ENCODE results near the gene DPM2.

DNA sequence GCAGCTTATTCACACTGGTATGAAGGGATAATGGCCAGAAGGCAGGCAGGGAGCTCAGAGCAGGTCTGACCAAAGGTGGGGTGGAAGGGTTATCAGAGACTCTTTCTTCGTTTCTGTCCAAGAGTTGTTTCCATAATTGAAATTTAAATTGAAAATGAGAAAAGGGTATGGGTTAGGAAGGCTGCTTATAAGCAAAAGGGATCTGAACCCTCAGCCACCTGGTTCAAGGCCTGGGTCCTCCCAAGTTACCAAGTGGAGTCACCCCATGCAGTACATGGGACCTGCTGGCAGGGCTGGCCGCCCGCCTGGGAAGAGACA lies 25.3 kb upstream of the DPM2 start:
- TF ChIP-seq, protein P1, sequence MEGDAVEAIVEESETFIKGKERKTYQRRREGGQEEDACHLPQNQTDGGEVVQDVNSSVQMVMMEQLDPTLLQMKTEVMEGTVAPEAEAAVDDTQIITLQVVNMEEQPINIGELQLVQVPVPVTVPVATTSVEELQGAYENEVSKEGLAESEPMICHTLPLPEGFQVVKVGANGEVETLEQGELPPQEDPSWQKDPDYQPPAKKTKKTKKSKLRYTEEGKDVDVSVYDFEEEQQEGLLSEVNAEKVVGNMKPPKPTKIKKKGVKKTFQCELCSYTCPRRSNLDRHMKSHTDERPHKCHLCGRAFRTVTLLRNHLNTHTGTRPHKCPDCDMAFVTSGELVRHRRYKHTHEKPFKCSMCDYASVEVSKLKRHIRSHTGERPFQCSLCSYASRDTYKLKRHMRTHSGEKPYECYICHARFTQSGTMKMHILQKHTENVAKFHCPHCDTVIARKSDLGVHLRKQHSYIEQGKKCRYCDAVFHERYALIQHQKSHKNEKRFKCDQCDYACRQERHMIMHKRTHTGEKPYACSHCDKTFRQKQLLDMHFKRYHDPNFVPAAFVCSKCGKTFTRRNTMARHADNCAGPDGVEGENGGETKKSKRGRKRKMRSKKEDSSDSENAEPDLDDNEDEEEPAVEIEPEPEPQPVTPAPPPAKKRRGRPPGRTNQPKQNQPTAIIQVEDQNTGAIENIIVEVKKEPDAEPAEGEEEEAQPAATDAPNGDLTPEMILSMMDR (IDR thresholded peaks at IDR 0.05) = no peak
- no peak for TF ChIP-seq EP300 (IDR thresholded peaks at IDR 0.05)
